HG02973 (cell line): ENCODE measurements around the gene TRIM62.
"Not testable (repeated sequence)": the region's sequence is repeated elsewhere in the genome, so short reads cannot be mapped to it uniquely, and the experiment has no call there.

ENCODE experiments used
- ATAC-seq: cut with Tn5 transposase; IDR thresholded peaks from one replicate; pipeline ENCODE4 v1.9.1; 2021; ENCODE audit warnings: moderate library complexity; ENCODE audit not compliant: unreplicated experiment

TRIM62 gene

DNA sequence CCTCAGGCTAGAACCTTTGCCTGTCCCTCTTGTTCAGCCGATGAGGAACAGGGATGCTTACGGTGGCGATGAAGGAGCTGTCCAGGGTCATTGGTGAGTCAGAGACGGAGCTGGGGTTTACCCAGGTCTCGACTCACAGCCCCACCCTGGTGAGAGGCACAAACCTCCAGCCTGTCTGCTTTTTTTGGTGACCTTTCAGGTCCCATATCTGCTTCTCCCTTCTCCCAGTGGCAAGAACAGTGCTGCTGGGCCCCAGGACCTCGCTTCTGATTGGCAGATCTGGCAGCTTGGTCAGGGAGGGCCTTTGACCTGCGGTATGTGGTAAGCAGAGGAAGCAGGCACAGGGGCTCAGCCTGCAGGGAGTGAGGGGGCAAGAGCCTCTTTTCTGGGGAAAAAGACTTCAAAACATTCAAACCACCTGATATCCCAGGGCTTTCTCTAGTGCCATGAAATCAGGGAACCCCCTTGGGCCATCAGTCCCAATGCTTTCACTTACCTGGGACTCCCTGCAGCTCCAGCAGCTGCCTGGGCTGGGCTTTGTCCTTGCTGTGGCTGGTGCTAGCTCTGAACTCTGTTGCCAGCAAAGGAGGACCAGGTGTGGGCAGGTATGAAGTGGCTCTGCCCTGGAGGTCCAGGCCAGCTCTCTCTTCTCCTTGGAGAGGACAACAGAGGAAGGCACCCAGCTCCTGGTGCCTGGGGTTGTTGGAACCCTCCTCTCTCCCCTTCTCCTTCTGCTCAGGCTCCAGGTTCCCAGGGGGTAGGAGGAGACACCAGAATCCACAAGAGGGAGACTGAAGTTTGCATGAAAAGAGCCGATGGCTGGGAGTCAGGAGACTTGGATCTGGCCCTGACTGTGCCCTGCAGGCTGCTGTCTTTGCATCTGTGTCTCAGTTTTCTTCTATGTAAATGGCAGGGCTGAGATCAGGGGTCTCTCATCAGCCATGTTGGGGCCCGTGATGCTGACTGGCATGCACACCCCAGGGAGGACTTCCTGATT, 41.4 kb downstream of the TRIM62 start:
- no peak for ATAC-seq

DNA sequence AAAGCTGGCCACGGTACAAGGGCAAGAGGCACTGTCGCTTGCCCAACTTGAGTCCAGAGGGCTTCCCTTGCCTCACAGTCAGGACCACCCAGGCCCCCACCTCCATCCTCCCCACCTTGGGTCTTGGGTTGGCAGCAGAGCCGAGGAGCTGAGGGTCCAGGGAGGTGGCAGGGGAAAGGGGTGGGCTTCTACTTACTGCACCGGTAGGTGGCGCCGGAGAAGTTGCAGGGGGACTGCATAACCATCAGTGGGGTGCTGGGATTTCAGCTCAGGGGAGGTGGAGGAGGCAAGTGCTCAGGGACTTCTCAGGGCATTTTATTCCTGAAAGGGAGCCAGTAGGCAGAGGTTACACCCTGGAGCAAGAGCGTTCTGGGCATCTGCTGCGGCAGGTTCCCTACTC, 44.0 kb downstream of the TRIM62 start:
- ATAC-seq = no peak

DNA sequence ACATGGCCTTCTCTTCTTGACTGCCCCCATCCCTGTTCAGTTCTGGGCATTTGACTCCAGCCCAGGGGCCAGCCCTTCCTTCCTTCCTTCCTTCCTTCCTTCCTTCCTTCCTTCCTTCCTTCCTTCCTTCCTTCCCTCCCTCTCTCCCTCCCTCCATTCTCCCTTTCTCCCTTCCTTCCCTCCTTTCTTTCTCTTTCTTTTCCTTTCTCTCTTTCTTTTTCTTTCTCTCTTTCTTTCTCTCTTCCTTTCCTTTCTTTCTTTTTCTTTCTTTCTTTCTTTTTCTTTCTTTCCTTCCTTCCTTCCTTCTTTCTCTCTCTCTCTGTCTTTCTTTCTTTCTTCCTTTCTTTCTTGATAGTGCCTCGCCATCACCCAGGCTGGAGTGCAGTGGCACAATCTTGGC, 45.8 kb downstream of the TRIM62 start:
- not testable (repeated sequence) for ATAC-seq

DNA sequence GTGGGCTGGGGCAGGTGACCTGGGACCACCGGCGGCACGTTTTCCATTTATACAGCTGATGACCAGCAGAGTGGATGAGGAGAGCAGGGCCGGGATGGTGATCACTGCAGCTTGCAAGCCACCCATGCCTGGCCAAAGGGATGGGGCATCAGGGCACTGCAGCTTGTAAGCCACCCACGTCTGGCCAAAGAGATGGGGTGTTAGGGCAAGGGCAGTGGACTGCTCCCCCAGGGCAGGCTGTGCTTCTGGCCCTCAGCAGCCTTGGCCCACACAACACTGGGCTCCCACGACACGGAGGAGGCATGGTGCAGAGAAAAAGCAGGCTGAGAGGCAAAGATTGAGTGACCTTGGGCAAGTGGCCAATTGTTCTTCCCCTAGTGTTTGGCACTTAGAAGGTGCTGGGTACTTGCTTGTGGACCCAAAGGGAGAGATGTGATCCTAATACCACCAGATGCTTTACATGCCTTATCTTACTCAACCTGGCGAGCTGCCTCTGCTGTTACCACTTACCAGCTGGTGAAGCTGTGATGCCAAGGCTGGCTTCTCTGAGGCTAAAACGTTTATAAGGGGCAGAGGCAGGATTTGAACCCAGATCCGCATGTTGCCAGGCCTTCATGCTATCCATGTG, 48.3 kb downstream of the TRIM62 start:
- ATAC-seq = no peak

DNA sequence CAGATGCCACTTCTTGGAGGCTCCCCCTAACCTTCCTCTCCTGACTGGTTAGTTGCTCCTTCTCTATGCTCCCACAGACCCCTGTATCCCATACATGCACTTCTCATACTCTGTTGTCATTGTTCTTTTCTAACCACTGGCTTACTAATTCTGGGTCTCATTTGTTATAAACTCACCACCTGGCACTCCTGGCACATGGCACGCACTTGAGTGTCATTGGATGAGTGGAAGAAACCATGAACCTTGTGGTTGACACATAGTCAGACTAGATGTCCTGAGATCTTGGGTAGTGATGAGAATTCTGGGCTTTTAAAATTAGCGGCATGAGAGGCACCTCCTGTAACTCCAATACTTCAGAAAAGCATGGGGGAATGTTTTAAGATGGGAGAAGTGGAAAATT, 49.3 kb downstream of the TRIM62 start:
- no peak for ATAC-seq

DNA sequence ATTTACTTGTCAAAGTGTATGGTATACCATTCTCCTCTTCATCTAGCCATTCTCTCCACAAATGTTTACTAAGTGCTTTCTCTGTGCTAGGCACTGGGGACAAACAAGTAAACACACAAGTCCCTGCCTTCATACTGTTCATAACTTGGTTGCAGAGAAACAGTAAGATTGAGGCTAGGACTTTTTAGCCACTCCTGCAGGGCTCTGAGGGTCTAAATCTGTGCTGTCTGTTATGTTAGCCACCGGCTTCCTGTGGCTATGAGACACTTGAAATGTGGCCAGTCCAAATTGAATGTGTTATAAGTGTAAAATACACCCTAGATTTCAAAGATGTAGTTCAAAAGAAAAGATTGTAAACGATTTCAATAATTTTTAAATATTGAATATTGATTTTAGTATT, 50.7 kb downstream of the TRIM62 start:
- no peak for ATAC-seq

DNA sequence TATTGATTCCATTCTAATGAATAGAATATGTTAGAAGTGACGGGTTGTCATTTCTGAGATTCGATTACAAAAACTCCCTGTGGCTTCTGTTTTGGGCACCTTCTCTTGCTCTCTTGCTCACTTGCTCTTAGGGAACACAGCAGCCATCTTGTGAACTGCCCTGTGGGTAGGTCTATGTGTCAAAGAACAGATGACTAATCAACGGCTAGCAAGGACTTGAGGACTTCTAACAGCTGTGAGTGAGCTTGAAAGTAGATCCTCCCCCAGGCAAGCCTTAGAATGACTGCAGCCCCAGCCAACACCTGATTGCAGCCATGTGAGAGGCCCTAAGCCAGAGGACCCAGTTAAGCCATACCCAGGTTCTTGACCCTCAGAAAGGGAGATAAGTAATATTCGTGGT, 51.5 kb downstream of the TRIM62 start:
- no peak for ATAC-seq

DNA sequence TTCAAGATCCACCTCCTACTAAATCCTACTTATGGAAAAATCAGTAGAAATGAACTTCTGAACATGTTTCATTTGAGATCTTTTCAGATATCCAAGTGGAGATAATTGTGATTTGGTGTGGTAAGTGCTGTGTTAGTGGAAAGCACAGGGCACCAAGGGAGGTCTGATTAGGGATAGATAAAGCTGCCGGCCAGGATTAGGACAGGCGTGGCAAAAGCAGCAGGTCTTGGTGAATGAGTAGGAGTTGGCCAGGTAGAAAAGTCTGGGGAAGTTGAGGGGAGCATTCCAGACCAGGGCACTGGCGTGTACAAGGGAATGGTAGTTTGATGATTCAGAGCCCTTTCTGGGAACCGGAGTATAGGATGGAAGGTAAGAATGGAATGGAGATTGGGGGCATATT, 53.1 kb downstream of the TRIM62 start:
- no peak for ATAC-seq

DNA sequence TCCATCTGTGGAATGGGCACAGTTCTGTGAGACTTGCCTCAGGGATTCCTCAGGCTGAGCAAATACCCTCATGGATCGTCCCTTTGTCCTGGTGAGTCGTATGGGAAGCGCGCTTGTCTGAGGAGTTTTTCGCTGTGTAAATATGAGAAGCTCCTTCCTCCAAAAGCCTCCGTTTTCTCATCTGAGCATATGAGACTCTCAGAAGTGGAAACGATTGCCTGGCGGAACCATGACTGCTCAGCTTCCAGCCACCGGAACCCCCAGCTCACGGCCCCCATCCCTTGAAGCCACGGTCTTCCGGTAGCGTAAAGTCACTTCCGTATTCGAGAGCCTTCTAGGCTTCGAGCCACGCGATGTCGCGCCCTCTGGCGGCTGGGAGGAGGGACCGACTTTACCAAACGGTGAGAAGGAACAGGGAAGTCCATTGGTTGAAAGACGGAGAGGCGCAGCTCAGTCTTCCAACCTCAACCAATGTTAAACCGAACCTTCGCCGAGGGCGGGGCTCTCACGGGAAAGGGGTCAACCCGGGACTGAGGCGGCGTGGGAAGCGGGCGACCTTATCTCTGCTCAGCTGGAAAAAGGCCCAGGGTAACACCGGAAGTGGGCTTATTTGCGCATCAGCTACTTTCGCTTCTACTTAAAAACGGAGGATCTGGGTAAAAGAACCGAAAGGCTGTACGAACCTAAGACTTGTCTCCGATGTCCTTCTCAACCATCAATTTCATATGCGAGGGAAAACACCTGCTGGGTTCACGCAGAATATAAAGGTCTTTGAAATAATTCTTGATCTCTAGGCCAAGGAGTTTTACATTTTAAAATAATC, 54.6 kb downstream of the TRIM62 start:
- ATAC-seq = peak; percentile 91

DNA sequence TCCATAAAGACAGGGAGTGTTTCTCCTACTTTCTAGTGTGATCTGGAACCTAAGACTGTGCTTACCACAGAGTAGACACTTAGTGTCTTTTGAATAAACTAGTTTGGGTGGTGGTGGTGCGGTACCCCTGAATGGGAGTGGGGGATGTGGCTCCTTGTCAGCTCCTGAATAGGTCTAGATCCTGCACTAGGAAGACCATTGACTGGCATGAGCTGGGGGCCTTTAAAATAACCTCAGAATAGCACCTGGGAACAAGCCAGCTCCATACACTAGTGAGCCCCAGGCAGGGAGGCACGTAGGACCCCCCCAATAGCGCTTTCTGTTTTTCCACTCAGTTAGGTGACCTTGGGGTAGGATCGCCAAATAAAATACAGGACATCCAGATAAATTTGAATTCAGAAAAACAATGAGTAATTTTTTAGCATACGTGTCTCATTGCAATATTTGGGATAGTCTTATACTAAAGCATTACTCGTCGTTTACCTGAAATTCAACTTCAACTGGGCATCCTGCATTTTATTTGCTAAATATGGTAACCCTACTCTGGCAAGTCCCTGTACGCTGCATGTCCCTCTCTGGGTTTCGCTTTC, 55.3 kb downstream of the TRIM62 start:
- no peak for ATAC-seq

DNA sequence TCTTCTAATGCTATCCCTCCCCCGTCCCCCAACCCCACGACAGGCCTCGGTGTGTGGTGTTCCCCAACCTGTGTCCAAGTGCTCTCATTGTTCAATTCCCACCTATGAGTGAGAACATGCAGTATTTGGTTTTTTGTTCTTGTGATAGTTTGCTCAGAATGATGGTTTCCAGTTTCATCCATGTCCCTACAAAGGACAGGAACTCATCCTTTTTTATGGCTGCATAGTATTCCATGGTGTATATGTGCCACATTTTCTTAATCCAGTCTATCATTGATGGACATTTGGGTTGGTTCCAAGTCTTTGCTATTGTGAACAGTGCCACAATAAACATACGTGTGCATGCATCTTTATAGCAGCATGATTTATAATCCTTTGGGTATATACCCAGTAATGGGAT, 57.2 kb downstream of the TRIM62 start:
- ATAC-seq = not testable (repeated sequence)

DNA sequence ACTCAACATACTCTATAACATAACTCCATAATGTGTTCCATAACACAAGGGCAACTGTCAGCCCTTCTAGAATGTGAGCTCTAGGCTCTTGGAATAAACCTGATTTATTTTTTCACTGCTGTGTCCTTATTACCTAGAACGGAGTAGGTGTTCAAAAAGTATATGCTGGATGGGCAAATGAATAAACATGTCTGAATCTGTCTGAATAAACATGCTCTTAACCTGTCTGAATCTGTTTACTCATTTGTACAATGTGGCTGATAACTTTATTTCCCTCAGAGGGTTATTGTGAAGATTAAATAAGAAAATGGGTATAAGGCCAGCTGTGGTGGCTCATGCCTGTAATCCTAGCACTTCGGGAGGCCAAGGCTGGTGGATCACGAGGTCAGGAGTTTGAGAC, 58.6 kb downstream of the TRIM62 start:
- ATAC-seq = no peak

DNA sequence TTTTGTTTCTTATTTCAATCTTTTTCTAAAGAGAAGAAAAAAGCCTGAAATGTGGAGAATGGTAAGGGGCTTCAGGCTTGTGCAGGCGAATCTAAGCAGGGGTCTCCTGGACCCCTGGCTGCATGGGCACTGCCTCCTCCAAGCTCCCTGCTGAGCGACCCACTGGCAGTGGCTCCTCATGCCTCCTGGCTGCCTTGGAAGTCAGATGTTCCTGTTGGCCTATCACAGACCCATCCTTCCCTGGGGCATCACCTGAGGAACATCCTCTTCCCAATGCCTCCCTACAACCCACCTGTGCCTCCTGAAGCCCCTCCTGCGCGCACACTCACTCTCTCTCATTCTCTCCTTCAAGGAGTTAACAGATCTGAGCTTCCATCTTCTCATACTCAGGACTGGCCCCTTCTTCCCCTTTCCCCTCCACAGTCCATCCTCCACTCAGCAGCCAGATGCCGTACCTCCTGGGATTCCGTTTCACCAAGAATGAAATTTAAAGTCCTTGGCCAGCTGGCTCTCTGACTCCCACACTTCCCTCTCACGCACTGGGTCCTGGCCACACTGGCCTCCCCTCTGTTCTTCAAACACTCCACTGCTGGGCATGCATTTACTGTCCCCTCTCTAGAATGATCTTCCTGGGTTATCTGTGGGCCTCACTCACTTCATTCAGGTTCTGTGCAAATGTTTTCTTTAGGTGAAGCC, 59.2 kb downstream of the TRIM62 start:
- ATAC-seq = no peak

DNA sequence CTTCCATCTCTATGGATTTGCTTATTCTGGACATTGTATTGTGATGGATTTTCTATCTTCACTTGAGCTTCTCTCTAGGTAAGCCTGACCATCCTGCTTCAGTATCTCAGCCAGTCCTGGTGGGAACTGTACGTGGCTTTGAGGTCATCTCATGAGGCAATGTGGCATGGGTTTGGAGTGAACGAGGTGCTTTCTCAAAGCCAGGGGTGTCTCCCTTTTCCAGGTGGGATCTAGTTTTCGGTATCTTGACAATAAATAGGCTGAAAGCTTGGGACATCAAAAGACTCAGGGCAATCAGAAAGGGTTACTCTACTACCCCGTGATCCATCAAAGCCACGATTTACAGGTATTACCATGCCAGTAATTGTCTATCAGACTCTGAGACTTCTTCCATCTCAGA, 60.1 kb downstream of the TRIM62 start:
- no peak for ATAC-seq

DNA sequence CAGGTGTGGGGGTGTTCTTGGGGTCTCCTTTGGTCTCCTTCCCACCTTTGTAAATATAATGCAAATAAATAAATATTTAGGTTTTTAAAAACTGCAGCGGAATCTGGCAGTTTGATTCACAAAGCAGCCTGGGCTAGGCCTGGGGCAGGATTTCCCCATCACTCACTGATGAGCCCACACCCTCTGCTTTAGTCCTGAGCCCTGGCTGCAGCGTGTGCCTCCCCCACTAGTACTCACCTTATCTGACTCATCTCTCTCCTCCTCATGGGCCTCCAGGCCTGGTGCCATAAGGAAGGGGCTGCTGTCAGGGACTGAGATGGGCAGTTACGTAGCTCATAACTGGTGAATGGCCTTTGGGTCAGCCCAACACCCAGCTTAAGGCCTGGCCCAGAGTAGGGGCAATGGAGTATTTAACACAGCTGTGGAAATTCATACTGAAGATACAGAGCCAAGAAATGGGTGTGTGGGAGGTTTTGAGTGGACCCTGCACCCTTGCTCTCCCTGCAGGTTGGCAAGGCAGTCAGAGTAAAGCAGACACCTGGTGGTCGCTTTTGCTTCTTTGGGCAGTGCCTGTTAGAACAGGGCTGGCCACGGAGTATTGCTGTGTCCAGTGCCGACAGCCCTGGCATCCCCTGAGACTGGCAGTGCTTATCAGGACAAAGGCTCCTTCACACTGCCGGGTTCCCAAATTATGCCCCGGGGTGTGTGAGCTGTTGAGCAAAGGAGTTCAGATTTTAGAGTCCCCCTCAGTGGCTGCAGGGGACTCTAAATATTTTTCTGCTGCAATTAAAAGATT, 61.2 kb downstream of the TRIM62 start:
- ATAC-seq = peak; percentile 51

DNA sequence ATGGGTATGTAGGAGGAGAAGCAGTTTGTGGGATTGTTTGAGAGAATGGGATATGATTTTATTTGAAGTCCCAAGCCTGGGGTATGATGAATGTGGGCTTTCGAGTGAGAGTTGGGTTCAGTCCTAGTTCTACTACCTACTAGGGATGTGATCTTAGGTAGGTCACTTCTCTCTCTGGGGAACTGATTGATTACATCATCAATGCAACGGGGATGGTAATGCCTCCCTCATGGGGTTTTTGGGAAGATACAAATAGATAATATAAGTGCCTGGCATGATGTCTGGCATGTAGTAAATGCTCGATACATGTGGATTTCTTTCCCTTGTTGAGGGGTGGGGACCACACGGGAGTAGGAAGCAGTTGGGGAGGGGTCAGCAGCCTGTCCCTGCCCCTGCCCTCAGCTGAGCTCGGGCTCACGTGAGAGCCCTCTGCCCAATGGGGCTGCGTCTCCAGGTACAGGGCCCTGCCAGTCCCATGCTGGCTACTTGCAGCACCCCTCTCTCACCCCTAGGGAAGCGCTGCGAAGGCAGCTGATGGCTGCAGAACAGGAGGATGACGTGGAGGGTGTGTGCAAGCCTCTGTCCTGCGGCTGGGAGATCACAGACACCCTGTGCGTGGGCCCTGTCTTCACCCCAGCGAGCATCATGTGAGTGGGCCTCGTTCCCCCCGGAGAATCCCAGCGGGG, 62.2 kb downstream of the TRIM62 start:
- ATAC-seq = no peak

DNA sequence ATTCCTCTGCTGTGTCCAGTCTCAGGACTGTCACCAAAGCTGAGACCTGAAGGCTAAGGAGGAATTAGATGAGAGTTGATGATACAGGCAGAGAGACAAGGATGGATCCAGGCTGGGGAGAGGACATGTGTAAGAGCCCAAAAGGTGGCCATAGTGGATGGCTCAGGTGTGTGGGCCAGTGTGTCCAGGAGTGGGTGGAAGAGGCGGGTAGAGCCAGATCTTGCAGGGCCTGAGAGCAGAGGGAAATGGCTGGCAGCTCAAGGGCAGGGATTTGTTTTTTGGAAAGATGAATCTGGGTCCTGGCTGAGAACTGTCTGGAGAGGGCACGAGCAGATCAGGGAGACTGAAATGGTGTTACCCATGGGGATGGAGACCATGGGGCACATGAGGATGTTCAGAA, 62.8 kb downstream of the TRIM62 start:
- no peak for ATAC-seq

DNA sequence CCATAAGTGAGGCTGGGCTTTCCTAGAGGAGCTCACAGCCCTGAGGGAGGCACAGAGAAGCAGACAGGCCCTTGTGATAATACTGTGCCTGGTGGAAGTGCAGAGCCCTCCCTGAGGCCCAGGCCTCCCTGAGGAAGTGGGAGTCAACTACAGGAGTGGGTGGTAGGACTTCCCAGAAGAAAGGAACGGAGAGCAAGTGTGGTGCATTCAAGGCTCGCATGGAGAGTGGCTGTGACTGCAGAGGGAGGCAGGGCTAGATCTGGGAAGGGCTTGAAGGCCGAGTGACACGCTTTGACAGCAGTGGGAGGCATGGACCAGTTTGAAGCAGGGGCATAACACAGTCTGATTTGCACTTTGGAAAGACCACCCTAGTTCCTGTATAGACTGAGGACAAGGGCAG, 63.6 kb downstream of the TRIM62 start:
- no peak for ATAC-seq

DNA sequence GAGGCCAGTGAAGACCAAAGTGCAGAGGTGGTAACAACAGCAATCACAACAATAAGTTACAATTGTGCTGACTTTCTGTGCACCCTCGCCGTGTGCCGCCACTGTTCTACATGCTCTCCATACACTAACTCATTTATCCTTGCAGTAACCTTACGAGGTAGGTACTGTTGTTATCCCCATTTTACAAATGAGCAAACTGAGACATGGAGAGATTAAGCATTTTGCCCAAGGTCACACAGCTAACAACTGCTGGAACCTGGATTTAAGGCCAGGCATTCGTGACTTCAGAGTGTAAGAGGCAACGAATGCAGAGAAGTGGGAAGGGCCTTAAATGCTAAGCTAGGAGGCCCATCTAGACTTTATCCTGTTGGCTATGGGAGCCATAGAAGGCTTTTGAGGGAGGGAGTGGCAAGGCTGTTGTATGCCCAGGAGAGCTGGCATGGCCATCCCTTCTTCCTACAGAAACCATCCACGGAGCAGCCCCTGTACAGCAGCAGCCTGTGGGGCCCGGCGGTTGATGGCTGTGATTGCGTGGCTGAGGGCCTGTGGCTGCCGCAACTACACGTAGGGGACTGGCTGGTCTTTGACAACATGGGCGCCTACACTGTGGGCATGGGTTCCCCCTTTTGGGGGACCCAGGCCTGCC, 64.3 kb downstream of the TRIM62 start:
- ATAC-seq = no peak
